ENCODE measurements around the gene DAW1.

The DAW1 gene

DNA sequence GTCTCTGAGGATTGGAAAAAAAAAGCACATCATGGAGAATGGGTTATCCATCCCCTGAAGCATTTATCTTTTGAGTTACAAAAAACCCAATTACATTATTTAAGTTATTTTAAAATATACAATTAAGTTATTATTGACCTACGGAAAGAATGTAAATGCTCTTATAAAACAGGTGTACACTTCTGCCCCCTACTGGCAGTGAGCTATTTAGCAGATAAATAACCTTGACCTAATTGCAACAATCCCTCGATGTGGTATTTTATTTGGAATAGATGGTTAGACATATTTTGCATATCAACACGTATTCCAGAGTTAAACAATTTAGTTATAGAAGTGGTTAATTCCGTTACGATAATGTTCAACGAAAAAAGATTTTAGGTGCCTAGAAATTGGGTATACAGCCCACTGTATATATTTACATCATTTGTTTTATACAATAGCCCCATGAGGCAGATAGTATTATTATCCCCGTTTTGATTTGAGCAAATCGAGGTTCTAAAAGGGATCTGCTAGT is 9.1 kb upstream of the DAW1 start:
- no peak for DNase-seq (ENCODE audit: low read depth)

DNA sequence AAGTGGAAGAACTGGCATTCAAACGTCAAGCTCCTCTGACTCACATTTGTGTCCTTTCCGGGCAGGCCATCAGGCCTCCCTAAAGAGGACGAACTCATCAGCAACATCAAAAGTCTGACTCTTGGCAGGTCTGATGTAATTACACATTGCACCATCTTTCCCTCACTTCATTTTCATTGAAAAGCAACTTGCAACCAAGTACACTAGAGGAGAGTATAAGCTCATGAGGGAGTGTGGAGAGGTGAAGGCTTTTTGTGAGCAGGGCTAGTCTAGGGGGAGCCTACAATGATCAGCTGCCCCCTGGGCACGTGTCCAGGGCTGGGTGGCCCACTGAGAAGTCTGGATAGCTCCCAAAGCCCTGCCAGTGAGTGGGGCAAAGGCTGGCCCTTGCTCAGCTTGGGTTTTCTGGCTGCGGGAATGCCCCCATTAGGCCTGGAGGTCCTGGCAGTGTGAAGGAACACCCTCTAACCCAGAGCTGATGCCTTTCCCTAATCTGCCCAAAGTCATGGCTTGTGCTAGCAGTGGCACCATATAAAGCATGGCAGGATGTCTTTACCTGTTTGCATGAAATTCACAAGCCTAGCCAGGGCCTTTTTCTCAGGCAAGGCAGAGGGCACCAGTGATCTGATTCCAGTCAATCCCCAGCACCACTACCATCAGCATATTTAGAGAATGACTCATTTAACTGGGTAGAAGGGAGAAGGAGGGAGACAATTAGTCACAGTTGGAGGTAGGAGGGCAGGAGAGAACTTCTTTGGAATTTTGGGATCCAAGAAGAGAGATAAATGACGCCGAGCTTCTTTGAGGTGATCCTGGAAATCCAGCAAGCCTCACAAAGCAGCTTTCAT is 8.5 kb upstream of the DAW1 start:
- DNase-seq (ENCODE audit: low read depth): peak; percentile 61

DNA sequence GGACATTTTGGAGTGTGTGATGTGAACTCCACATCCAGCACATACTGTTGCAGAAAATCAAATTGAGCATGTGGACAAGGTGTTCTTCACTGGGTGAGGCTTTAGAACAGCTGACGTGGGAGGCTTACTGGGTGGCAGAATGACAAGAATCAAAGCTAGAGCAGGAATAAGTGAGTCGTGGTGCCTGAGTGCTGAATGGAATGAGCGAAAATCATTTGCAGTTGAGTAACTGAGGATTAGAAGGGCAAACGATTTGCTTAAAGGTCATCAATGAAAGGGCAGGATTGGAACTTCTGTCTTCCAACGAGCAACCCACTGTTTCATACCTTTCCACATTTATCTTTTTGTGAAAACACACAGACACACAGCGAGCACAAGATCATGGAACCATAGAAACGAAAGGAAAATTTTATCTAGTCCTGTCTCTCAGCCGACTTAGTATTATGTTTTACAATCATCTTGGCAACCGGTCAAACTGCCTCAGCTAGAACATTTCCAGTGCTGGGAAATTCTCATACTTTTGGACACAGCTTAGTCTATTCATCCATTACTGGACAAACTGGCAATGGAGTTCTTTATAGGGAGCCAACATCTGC is 7.2 kb upstream of the DAW1 start:
- DNase-seq (ENCODE audit: low read depth): peak; percentile 54

DNA sequence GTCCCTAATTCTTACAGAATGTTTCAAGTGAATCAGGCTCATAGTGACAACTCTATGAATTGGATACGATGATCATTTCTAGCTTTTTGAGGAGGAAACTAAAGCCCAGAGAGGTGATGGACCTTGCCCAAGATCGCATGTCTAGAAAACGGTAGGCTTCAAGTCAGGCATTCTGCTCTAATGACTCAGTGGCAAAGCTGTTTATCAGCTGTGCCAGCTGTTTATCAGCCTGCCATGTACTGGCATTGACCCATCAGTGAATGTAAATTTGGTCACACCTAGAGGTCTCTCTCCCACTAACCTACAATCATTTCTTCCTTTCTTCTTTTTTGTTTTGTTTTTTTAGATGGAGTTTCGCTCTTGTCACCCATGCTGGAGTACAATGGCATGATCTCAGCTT is 6.1 kb upstream of the DAW1 start:
- no peak for DNase-seq (ENCODE audit: low read depth)

DNA sequence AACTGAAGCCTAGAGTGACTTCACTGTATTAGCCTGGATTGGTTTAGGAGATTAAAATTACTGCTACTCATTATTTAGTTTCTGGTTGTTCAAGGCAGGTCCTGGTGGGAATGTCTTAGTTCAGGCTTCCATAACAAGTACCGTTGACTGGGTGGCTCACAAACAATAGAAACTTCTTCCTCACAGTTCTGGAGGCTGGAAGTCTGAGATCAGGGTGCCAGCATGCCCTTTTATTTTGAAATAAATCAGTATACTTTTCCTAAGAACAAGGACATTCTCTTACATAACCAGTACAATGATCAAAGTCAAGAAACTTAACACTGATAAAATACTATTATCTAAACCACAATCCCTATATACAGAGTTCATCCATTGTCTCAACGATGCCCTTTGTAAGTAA is 4.0 kb upstream of the DAW1 start:
- DNase-seq (ENCODE audit: low read depth): no peak

DNA sequence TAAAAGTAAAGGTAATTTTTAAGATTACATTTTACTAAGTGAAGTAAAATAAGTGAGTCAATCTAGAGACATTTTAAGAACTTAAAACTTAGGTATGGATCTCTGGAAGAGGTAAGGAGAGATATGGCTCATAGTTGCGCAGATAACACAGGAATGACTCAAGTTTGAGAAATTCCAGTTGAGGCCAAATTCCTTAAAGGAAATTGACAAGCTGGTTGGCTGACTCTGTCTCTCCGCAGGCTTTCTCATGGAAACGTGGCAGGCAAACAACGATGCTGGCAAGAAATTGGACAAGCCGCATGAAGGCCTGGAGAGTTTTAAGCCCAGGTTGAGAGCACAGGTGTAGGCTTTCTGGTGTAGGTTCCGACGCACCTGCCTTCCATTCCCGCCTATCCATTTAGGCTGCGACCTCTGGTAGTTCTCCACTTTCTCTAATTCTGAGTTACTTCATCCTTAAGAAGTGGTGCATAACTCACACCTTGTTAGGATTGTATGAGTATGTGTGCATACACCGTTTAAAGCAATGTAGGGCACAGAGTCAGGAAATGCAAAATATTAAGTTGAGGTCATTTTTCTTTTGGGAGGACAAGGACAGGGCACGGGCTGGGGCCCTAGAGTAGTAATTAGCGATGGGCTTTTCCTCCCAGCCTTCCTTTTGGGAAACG is 589 bp upstream of the DAW1 start:
- no peak for DNase-seq (ENCODE audit: low read depth)

DNA sequence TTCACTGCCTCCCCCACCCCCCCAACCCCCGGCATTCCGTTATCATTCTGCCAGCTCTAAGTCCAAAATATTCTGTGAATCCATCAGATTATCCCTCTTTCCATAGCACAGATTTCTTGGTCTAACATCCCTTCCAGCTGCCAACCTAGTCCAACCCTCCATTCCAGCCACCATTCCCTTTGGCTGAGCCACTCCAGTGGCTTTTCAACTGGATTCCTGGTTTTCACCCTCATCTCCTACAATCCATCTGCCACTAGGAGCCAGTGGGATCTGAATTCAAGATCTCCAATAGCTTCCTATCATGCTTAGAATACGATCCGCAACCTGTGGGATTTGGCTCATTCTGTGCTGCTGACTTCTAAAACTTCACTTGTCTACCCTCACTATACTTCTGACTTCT is 1.2 kb downstream of the DAW1 start:
- DNase-seq (ENCODE audit: low read depth): no peak

DNA sequence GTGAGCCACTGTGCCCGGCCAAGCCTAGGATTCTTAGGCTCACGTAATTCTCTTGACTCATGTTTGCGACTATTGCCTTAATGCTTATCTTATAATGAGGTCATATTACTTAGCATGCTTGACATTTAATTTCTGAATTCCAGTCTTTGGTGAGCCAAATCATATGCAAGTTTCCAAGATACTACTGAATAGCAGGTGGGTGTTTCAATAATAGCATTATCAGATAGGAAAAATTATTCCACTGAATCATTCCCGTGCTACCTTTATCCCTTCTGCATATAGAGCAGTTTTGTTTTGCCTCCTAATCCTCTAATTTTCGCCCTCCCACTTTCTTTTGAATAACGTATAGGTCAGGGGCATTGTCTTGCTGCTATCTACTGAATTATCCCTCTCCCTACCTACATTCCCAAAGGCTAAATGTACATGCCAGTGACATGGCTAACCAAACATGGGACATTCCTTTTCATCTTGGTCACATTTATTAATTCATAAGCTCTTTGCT is 4.9 kb downstream of the DAW1 start:
- DNase-seq (ENCODE audit: low read depth): no peak

DNA sequence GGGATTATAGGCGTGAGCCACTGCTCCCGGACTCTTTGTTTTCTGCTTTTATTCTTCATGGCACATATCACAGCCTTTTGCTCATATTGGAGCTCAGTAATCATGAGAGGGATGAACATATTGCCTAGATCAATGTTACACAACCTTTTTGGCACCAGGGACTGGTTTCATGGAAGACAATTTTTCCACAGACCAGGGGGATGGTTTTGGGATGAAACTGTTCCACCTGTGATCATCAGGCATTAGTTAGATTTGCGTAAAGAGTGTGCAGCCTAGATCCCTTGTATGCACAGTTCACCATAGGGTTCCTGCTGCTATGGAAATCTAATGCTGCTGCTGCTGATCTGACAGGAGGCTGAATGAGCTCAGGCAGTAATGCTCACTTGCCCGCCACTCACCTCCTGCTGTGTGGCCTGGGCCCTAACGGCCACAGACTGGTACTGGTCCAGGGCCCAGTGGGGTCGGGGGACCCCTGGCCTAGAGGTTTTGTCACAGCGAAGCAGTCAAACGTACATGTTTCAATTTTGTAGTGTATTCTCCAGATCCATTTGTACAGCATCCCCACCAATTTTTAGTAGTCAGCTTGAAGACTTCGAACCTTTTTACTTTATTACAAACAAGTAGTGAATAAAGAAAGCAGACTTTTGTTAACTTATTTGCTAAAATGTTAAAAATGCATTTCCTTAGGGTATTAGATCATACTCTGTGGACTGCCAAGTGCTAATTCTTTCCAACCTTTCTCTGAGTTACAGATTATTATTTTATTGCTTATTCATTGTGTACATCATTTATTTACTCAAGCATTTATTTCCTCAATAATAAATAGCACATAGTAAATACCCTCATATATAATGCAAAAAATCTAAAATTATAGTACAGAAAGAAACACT is 6.2 kb downstream of the DAW1 start:
- no peak for DNase-seq (ENCODE audit: low read depth)

DNA sequence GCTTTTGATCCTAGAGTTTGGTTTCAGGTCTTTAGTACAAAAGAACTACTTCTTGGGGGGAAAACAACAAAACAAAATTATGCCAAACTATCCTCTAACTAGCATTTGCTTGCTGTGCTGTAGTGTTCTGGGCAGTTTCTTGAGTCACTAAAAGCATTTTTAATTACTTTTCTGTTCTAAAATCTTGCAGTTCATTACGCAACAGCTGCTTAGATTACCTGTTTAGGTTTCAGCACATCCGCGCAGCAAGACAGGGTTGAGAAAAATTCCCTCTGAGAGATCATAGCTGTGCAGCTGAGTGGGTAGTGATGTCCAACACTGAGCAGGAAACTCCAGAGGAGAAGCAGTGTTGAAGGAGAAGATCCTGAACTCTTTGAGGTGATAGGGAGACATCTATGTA is 9.0 kb downstream of the DAW1 start:
- no peak for DNase-seq (ENCODE audit: low read depth)

DNA sequence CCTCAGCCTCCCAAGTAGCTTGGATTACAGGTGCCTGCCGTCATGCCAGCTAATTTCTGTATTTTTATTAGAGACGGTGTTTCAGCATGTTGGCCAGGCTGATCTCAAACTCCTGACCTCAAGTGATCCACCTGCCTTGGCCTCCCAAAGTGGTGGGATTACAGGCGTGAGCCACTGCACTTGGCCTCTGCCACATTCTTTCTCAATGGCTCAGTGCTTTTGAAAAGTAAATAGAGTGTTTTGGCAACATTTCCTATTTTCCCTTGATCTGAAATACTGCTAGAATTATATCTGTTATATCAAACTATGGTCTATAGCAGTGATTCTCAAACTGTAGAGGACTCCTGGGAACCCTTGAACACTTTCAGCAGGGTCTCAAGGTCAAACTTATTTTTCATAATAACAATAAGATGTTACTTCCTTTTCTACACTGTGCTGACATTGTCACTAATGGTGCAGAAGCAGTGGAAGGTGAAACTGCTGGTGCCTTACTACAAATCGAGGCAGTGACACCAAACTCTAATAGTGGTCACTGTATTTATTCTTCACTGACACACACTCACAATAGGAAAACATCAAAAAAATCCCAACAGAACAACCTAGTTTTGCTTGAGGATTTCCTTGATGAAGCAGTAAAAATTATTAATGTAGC is 10.6 kb downstream of the DAW1 start:
- DNase-seq (ENCODE audit: low read depth): no peak

DNA sequence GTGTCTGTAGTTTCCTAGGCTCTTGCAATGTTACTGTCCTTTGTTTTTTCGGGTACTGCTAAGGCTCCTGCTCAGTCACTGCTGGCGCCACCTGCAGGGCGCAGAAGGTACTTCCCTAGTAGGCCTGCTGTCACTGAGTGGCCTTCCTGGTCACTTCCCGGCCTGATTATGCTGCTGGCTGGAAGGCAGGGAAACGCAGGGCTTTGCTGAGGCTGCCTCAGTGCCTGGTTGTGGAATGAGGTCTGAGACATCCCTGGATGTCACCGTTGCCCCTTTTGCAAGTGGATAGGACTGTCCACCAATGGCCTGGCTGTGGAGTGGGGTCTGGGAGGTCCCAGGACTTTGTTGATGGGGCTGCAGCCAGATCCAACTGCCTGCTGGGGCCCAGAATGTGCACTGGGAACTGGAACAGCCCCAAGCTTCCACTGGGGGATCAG is 13.1 kb downstream of the DAW1 start:
- no peak for DNase-seq (ENCODE audit: low read depth)

DNA sequence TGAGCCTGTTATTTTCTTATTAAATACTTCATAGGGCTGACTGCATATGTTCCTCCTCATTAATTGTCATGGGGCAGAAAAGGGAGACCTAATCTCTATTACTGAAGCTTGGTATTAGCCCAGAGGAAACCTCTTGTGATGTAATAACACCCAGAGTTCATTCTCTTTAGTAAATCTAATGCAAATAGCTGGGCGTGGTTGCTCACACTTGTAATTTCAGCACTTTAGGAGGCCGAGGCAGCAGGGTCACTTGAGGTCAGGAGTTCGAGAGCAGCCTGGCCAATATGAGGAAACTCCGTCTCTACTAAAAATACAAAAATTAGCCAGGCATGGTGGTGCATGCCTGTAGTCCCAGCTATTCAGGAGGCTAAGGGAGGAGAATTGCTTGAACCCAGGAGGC is 14.7 kb downstream of the DAW1 start:
- no peak for DNase-seq (ENCODE audit: low read depth)

DNA sequence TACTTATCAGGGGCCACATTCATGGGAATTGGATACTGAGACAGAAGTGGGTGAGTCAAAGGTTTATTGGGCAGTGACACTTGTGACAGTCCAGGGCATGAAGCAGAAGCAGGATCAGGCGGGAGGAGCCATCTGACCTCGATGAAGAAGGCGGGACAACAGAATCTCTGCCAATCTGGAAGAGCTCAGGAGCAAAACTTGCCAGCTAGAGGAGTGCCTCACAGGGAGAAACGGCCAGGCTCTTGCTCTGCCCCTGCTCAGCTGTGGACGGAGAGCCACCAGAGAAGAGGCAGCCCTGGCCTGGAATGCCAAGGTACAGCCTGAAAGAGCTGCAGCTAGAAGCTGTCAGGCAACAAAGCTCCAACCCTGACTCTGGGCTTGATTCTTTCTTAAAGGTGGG is 16.9 kb downstream of the DAW1 start:
- no peak for DNase-seq (ENCODE audit: low read depth)

DNA sequence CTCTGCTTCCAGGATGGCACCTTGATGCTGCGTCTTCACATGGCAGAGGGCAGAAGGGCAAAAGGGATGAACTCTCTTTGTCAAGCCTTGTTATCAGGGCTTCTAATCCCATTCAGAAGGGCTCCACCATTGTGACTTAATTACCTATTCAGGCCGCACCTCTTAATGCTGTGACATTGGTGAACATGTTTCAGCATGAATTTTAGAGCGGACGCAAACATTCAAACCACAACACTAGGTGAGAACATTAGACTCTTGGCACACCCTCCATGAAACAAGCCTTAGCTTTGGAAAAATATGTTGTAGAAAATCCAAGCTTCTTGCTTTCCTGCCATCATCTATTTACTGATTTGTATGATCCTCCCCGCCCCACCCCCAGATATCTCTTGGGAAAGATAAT is 17.9 kb downstream of the DAW1 start:
- DNase-seq (ENCODE audit: low read depth): no peak

DNA sequence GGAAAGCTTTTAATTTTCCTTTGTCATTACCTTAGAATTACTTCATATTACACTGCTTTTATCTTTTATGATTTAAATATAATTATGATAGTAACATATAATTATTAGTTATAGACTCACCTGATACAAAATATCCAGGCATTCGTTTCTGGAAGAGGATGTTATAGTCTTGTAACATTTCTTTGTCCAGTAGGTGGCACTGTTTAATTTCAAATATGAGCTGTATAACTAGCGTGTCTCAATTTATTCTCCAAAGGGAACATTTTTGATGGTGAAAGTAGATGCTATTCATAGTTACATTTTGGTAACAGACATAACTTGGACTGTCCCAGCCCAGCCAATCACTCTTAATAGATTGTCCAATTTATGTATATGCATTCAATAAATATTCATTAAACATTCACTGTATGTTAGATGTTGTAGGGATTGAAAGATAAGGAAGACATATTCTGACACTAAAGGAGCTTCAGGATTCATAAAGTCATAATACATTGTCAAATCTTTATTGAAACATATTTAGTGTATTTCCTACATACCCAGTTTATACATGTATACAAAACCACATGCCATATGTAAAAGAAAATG is 19.2 kb downstream of the DAW1 start:
- peak; percentile 25 for DNase-seq (ENCODE audit: low read depth)

DNA sequence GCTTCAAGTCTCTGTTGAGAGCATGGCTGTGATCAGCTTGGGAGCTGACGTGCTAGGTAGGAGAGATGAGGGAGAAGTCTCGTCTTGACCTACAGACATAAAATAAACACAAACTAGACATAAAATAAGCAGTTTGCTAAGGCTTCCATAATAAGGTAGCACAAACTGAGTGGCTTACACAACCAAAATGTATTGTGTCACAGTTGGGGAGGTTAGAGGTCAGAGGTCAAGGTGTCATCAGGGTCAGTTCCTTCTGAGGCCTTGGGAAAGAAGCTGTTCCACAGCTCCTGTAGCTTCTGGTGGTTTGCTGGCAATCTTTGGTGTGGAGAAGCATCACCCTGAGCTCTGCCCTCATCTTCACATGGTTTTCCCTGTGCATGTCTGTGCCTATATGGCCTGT is 20.2 kb downstream of the DAW1 start:
- DNase-seq (ENCODE audit: low read depth): no peak

DNA sequence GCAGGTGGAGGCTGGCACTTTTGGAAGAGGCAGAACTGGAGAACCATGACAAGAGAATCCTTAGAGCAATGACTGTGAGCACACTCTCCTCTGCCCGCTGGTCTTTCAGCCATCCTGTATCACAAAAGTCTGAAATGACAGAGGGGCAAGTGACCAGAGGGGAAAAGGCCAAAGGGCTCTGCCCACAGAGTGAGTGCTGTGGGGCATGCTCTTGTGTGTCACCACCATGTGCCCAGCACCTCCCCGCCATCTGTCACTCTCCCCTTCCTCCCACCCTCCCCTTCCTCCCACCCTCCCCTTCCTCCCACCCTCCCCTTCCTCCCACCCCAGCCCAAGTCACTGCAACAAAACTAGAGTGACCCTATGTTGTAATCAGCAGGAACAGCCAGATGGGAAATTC is 31.9 kb downstream of the DAW1 start:
- DNase-seq (ENCODE audit: low read depth): no peak

DNA sequence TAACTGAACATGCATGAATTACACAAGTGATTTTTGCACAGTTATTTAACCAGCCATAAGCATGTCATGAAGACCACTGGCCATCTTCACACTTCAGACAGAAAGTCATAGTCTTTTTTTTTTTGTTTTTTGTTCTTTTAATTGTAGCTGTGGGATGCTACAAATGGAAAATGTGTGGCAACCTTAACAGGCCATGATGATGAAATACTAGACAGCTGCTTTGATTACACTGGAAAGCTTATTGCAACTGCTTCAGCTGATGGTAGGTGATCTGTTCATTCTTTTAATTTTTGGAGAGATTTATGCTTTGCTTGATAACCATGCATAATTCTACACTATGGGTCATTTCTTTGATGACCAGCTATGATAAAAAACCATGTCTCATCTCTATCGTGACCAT is 35.6 kb downstream of the DAW1 start:
- DNase-seq (ENCODE audit: low read depth): no peak

DNA sequence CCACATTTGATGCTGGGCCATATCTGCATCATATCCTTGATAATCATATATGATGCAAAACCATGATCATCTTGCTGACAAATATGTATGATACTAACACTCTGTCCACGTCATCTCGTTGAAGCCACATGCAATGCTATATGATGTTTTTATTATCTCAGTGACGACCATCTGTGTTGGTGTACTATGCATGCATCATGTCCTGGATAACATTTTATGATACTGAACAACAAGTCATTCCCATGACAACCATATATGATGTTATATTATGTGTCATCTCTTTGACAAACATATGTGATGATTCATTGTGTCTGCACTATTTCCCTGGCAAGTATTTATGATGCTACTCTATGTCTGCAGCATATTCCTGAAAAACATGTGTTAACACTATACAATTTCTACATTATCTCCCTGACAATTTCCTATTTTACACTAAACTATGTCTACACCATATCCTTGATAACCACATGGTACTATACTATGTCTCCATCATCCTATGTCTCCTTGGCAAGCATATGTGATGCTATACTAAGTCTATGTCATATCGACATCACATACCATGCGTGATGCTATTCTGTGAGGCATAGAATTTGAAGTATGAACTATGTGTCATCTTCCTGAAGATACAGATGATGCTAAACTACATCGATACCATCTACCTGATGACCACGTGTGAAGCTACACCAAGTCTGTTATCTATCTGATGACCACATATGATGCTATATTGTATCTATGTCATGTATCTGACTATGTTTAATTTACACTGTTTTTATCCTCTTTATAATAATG is 37.0 kb downstream of the DAW1 start:
- no peak for DNase-seq (ENCODE audit: low read depth)
